Psoas muscle (tissue), 8 donors: ENCODE measurements around the gene GRK5. TPM values are rescaled to one million over a fixed set of nuclear protein-coding genes. Genes with fewer than 3 reads are reported as not detected.

Experiments used
- ATAC-seq, 4 donors: fragments of 200-7000 bp; cut with Tn5 transposase; one replicate each; pipeline ENCODE4 v1.9.1; 2020; ENCODE audit warnings: moderate library complexity in 3 of 4, mild to moderate bottlenecking in 2 of 4
- DNase-seq, 2 donors: peaks; one replicate each; pipeline ENCODE4 v3.0.0-alpha.2; 2020
- H3K27ac ChIP-seq: fragments of 200-600 bp; one replicate; pipeline ENCODE4 v1.8.0; 2022
- H3K27me3 ChIP-seq, 3 donors: fragments of 200-600 bp in 1 of 3; one replicate each; pipeline versions ENCODE4 v1.6.1 to v1.8.0; 2013 to 2022; ENCODE audit warnings: low read length in 2 of 3, mild to moderate bottlenecking in 2 of 3, moderate library complexity in 1 of 3; ENCODE audit not compliant: insufficient read depth in 3 of 3
- H3K36me3 ChIP-seq, 2 donors: fragments of 200-600 bp in 1 of 2; one replicate each; pipeline versions ENCODE4 v1.6.1 to v1.8.0; 2013 to 2022; ENCODE audit warnings: low read depth in 1 of 2, mild to moderate bottlenecking in 1 of 2, moderate library complexity in 1 of 2; ENCODE audit not compliant: insufficient read depth in 1 of 2
- H3K4me1 ChIP-seq: fragments of 200-600 bp; one replicate; pipeline ENCODE4 v1.8.0; 2022
- H3K4me3 ChIP-seq: fragments of 200-600 bp; one replicate; pipeline ENCODE4 v1.8.0; 2022; ENCODE audit warnings: mild to moderate bottlenecking
- H3K9me3 ChIP-seq: fragments of 200-600 bp; one replicate; pipeline ENCODE4 v1.8.0; 2022
- WGBS, 3 donors: extraction: QIAGEN DNeasy Blood & Tissue Kit; methylation state at CpG; one replicate each; pipeline versions ENCODE4 v1.1.6 to v1.1.7; 2013; 5-methylcytosine and 5-hydroxymethylcytosine counted together
- intact Hi-C, 2 donors: fragments of 100-400 bp; cut with DNase I; formaldehyde crosslinking; loops; one replicate each; pipeline versions ENCODE4 v1.11.0 to v1.14.2; 2022
- polyA plus RNA-seq, 3 donors: library from polyadenylated mRNA; stranded (reverse); fragments of 200-250 nt; gene quantifications; one replicate each; pipeline ENCODE4 v1.2.3, GENCODE V29; 2013
- total RNA-seq, 4 donors: library from RNA; stranded (reverse); fragmentation: NEBNext Ultra II Directional in 2 of 4; extraction: Animal tissue kit (Norgen Biotek cat#: 25700) in 2 of 4; gene quantifications; one replicate each; pipeline versions ENCODE4 v1.2.1 to v1.2.4, GENCODE V29; 2021 to 2023
- TF ChIP-seq, protein P1 (sequence below): fragments of 200-600 bp; IDR thresholded peaks from one replicate; pipeline ENCODE4 v1.8.0; 2022; ENCODE audit warnings: antibody characterized with exemption
- donor health status: healthy with polysubstance abuse.
- donor health status: DM: no; HTN: no; CAD: no; lungs with moderate emphysema.
- donor health status: Bipolar disorder and iron deficiency.
- donor health status: healthy.
- donor health status: DM: yes; HTN: yes; CAD: no.
- donor health status: DM: no; HTN: no; CAD: no.
- donor health status: DM: no; HTN: no; CAD: no.
- donor health status: DM: yes; HTN: yes; CAD: no.

Gene GRK5
- total and polyA plus RNA-seq, 7 donors, result 7.0 to 15.5 (median 8.0) TPM

DNA sequence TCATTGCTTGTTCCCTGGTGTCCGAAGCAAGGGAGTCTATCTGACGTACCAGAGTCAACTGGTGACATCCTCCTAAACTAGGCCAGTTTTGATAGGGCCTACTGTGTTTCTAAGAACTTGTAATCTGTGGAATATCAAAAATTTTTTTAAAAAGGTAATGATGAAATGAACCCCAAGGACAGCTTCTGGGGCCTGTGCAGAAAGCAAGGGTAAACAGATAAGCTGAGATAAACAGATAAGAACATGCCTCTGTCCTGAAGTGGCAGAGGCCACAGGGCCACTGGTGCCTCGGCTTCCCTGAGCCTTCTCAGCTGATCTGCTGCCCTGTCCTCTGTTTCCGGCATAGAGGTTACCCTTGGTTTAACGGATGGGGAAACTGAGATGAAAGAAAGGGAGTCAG, 8.8 kb downstream of the GRK5 start:
- Histone ChIP-seq H3K4me3 (no peak overlapping the region), H3K4me1 (no peaks in the 10 kb centered on the region), H3K36me3 (no peaks in the 10 kb centered on the region), H3K27ac (no peak overlapping the region), H3K27me3 (no peaks in the 10 kb centered on the region), H3K9me3 (no peaks in the 10 kb centered on the region)
- WGBS, 3 donors, result 89 to 95% (median 89%) methylated on average over 5 of the region's 5 CpGs
- intact Hi-C loops, result no loop called here
- TF ChIP-seq, protein P1, sequence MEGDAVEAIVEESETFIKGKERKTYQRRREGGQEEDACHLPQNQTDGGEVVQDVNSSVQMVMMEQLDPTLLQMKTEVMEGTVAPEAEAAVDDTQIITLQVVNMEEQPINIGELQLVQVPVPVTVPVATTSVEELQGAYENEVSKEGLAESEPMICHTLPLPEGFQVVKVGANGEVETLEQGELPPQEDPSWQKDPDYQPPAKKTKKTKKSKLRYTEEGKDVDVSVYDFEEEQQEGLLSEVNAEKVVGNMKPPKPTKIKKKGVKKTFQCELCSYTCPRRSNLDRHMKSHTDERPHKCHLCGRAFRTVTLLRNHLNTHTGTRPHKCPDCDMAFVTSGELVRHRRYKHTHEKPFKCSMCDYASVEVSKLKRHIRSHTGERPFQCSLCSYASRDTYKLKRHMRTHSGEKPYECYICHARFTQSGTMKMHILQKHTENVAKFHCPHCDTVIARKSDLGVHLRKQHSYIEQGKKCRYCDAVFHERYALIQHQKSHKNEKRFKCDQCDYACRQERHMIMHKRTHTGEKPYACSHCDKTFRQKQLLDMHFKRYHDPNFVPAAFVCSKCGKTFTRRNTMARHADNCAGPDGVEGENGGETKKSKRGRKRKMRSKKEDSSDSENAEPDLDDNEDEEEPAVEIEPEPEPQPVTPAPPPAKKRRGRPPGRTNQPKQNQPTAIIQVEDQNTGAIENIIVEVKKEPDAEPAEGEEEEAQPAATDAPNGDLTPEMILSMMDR, result no peak
- DNase-seq, result no peak
- ATAC-seq, result no peak

DNA sequence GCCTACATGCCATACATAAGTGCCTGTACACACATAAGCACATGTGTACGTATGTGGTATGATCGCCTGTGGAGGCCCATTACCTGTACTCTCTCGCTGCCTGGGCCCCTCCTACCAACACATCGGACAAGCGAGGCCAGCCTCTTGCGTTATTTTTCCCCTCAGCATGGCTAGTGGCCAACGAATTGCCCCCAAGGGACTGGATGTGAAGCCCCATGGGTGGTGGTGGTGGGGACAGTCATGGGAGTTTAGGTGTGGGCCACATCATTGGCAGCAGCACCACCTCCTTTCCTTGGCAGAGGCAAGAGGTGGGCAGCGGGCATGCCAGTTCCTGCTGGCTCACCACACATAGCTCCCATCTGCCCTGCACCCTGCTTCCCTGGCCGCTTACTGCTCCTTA, 10.0 kb downstream of the GRK5 start:
- intact Hi-C loops, result no loop called here
- Histone ChIP-seq H3K9me3 (no peaks in the 10 kb centered on the region), H3K27ac (no peak overlapping the region), H3K36me3 (no peaks in the 10 kb centered on the region), H3K4me1 (no peaks in the 10 kb centered on the region), H3K27me3 (no peaks in the 10 kb centered on the region), H3K4me3 (no peak overlapping the region)
- TF ChIP-seq, protein P1, result no peak
- DNase-seq (no peak), ATAC-seq (no peak)
- WGBS, 3 donors, result 87 to 89% (median 89%) methylated on average over 9 of the region's 9 CpGs

DNA sequence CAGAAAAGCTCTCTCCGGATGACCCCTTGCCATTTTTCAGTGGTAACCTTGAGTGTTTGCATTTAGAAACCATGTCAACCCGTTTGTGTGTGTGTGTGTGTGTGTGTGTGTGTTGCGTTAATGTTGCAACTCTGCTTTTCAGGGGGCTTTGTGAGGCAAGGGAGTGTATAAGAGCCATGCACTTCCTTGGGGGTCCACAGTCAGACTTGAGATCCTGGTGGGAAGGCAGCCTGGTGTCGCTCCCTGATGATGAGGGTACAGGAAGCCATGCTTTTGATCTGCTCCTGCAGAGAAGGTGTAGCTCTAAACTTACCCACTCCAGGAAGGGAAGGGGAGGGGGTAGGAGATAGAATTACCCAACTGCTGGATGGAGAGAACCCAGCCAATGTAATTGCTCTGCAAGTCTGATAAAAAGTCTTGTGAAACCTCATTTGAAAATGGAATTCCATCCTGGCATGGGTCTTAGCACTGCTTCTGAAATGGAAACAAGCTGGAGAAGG, 10.7 kb downstream of the GRK5 start:
- no peaks in the 10 kb centered on the region for H3K36me3 ChIP-seq
- H3K27me3 ChIP-seq, result no peaks in the 10 kb centered on the region
- H3K4me1 ChIP-seq, result no peaks in the 10 kb centered on the region
- TF ChIP-seq, protein P1, result no peak
- no peak overlapping the region for H3K4me3 ChIP-seq
- DNase-seq (no peak), ATAC-seq (peak in 1 of 4 donors; percentile 46)
- no peaks in the 10 kb centered on the region for H3K9me3 ChIP-seq
- intact Hi-C loops, result no loop called here
- WGBS, 3 donors, result 73 to 75% (median 74%) methylated on average over 4 of the region's 4 CpGs
- H3K27ac ChIP-seq, result no peak overlapping the region

DNA sequence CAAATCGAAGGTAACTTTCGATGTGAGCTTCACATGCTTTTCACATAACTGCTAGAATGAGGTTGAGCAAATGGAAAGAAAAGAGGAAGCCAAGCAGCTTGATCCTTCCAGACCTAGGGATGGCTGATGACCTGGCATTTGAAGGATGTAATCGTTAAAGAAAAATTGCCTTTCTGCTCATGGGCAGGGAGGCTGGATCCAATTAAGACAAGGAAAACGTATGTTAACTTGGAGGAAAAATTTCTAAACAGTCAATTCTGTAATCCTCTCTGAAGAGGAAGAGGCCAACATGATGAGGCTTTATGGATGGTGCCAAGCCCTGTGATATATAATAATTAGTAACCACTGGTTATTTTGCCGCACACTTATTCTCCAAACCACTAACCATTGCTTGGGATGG, 12.5 kb downstream of the GRK5 start:
- no peak for ATAC-seq
- 71 to 85% (median 79%) methylated on average over 5 of the region's 5 CpGs for WGBS, 3 donors
- no peak for DNase-seq
- Histone ChIP-seq H3K36me3 (no peaks in the 10 kb centered on the region), H3K27me3 (no peaks in the 10 kb centered on the region), H3K9me3 (no peaks in the 10 kb centered on the region), H3K4me1 (no peaks in the 10 kb centered on the region), H3K4me3 (no peak overlapping the region), H3K27ac (peak overlapping the region; percentile 9)
- TF ChIP-seq, protein P1, result no peak
- intact Hi-C loops, result no loop called here

DNA sequence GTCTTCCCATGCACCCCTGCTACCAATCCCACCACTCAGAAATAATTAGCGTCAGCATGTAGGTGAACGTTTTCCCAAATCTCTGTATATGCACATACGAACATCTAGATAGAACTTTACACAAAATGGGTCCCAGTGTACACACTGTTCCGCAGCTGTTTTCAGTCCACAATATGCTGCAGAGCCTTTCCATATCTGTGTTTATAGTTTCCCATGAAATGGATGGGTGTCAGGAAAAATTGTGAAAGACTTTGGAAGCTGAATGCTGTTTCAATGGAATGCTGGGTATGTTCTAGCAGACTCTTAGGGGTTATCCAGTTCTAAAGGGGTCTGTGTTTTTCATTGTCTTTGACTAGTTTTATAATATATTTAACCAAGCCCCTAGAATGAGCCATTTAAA, 13.8 kb downstream of the GRK5 start:
- Histone ChIP-seq H3K4me3 (no peak overlapping the region), H3K27me3 (no peaks in the 10 kb centered on the region), H3K9me3 (no peaks in the 10 kb centered on the region), H3K4me1 (no peaks in the 10 kb centered on the region), H3K36me3 (no peaks in the 10 kb centered on the region), H3K27ac (peak overlapping the region; percentile 36)
- DNase-seq, result no peak
- ATAC-seq, result peak in 1 of 4 donors; percentile 40
- 72 to 78% (median 78%) methylated on average over 4 of the region's 4 CpGs for WGBS, 3 donors
- TF ChIP-seq, protein P1, result no peak
- intact Hi-C loops, result no loop called here
